Measurements from ENCODE around the gene TBC1D13.
"Not testable (repeated sequence)": the region's sequence is repeated elsewhere in the genome, so short reads cannot be mapped to it uniquely, and the experiment has no call there.

Gene TBC1D13

GRCh38 chr9:128785427-128785826 is 1.6 kb upstream of the TBC1D13 start:
- no peak for DNase-seq (ENCODE audit: low spot score)

GRCh38 chr9:128787659-128788058 is 606 bp downstream of the TBC1D13 start:
- peak; percentile 19 for DNase-seq (ENCODE audit: low spot score)

- DNase-seq (ENCODE audit: low spot score): no peak
Observed at GRCh38 chr9:128788445-128788844, 1.4 kb downstream of the TBC1D13 start.

- no peak for DNase-seq (ENCODE audit: low spot score)
Observed at GRCh38 chr9:128790536-128790935, 3.5 kb downstream of the TBC1D13 start.

GRCh38 chr9:128792134-128792533 is 5.1 kb downstream of the TBC1D13 start:
- DNase-seq (ENCODE audit: low spot score): no peak

GRCh38 chr9:128792978-128793686 is 6.1 kb downstream of the TBC1D13 start:
- no peak for DNase-seq (ENCODE audit: low spot score)

- not testable (repeated sequence) for DNase-seq (ENCODE audit: low spot score)
Observed at GRCh38 chr9:128794961-128795360, 7.9 kb downstream of the TBC1D13 start.

- no peak for DNase-seq (ENCODE audit: low spot score)
Observed at GRCh38 chr9:128798896-128799295, 11.8 kb downstream of the TBC1D13 start.

- no peak for DNase-seq (ENCODE audit: low spot score)
Observed at GRCh38 chr9:128800061-128800460, 13.0 kb downstream of the TBC1D13 start.

GRCh38 chr9:128802482-128802881 is 15.4 kb downstream of the TBC1D13 start:
- no peak for DNase-seq (ENCODE audit: low spot score)

GRCh38 chr9:128805661-128806060 is 18.6 kb downstream of the TBC1D13 start:
- peak; percentile 62 for DNase-seq (ENCODE audit: low spot score)

GRCh38 chr9:128807827-128808226 is 20.8 kb downstream of the TBC1D13 start:
- no peak for DNase-seq (ENCODE audit: low spot score)

- no peak for DNase-seq (ENCODE audit: low spot score)
Observed at GRCh38 chr9:128808543-128808942, 21.5 kb downstream of the TBC1D13 start.

GRCh38 chr9:128809036-128809599 is 22.1 kb downstream of the TBC1D13 start:
- no peak for DNase-seq (ENCODE audit: low spot score)

- no peak for DNase-seq (ENCODE audit: low spot score)
Observed at GRCh38 chr9:128809831-128810230, 22.8 kb downstream of the TBC1D13 start.

GRCh38 chr9:128810873-128811272 is 23.8 kb downstream of the TBC1D13 start:
- no peak for DNase-seq (ENCODE audit: low spot score)

- DNase-seq (ENCODE audit: low spot score): peak; percentile 98
Observed at GRCh38 chr9:128818099-128818838, 31.2 kb downstream of the TBC1D13 start, which contains the start of gene ENDOG. ENDOG (plus strand) TSS chr9:128818500; CDS start chr9:128818685, 185 bp downstream.

GRCh38 chr9:128818839-128819715 is 32.0 kb downstream of the TBC1D13 start:
- no peak for DNase-seq (ENCODE audit: low spot score)

- no peak for DNase-seq (ENCODE audit: low spot score)
Observed at GRCh38 chr9:128819716-128820664, 32.9 kb downstream of the TBC1D13 start.

- no peak for DNase-seq (ENCODE audit: low spot score)
Observed at GRCh38 chr9:128820665-128821583, 33.9 kb downstream of the TBC1D13 start.

Data from pons (tissue), 1 donor.